ENCODE results near the gene COL27A1.
"Not testable (repeated sequence)": the region's sequence is repeated elsewhere in the genome, so short reads cannot be mapped to it uniquely, and the experiment has no call there.

GRCh38 chr9:114331229-114332195, 176.2 kb downstream of the COL27A1 start:
- TF ChIP-seq TCF7 (IDR thresholded peaks at IDR 0.05; ENCODE audit: borderline replicate concordance); MLX (CRISPR knock-in tag; conservative IDR thresholded peaks at IDR 0.05); CTCF (IDR thresholded peaks at IDR 0.05 in 2 of 3, conservative IDR thresholded peaks at IDR 0.05 in 1 of 3; ENCODE audit: insufficient read depth in 2 of 3, low read depth in 1 of 3, low read length in 3 of 3); SIRT6 (IDR thresholded peaks at IDR 0.05; ENCODE audit: low read depth, low read length); YY1 (IDR thresholded peaks at IDR 0.05; ENCODE audit: borderline replicate concordance in 1 of 3, control insufficient read depth in 1 of 3, extremely low read depth in 1 of 3, insufficient read depth in 3 of 3, insufficient read length in 1 of 3, insufficient replicate concordance in 2 of 3, low read depth in 1 of 3, low read length in 2 of 3); NFRKB (IDR thresholded peaks at IDR 0.05; ENCODE audit: low read depth); ATF3 (IDR thresholded peaks at IDR 0.05); ATF3 (CRISPR knock-in tag; conservative IDR thresholded peaks at IDR 0.05); JUND (IDR thresholded peaks at IDR 0.05; ENCODE audit: borderline replicate concordance, low read depth, low read length); JUND (tag; IDR thresholded peaks at IDR 0.05; ENCODE audit: borderline replicate concordance, low read depth, low read length): not testable (repeated sequence)

All from K562 (cell line).